HepG2 (cell line): ENCODE data around the gene VSIG10L2. TPM values are rescaled to one million over a fixed set of nuclear protein-coding genes. Genes with fewer than 3 reads are reported as not detected.
A peak's percentile ranks its signal among the peaks of the same experiment; 100 is the strongest.

ENCODE experiments used
- ATAC-seq: fragments of 200-7000 bp; cut with Tn5 transposase; 3 replicates; pipeline ENCODE4 v1.9.1; 2020; ENCODE audit warnings: mild to moderate bottlenecking, moderate library complexity
- BruUV-seq: library from RNA; stranded (reverse); fragments of 400-500 nt; replicated peaks from 2 replicates; lab custom pipeline; 2021; lab: Mats Ljungman, UMichigan
- CTCF ChIA-PET: fragments of 300-600 bp; formaldehyde crosslinking; extraction: SDS; loops from one replicate; lab custom pipeline; 2021; ENCODE audit warnings: low total read pairs, inconsistent platforms, low intra/inter-chr PET ratio; lab: Yijun Ruan, JAX
- POLR2A ChIA-PET: fragments of 350-600 bp; sonication (Branson Sonifier 250); formaldehyde crosslinking; loops from one replicate; lab custom pipeline; 2020; ENCODE audit warnings: antibody characterized with exemption, inconsistent platforms; lab: Yijun Ruan, JAX
- DNase-seq: peaks from one replicate; pipeline ENCODE4 v3.0.0-alpha.2; 2015; ENCODE audit warnings: low spot score
- FAIRE-seq: peaks from 3 replicates; lab custom pipeline; 2011; peaks lifted over from hg19 to GRCh38; lab: Jason Lieb, UNC
- H2AFZ ChIP-seq: one replicate; pipeline ENCODE4 v1.6.1; 2011; ENCODE audit warnings: low read length, inconsistent platforms
- H3K27ac ChIP-seq: fragments of 300-600 bp; 3 replicates; pipeline ENCODE4 v1.8.0; 2011; ENCODE audit warnings: mixed run types, mild to moderate bottlenecking, mixed read lengths, low read length, inconsistent platforms; ENCODE audit not compliant: insufficient read depth; ENCODE audit errors: extremely low read length
- H3K27me3 ChIP-seq, 2 experiments: fragments of 200-600 bp in 1 of 2; 2 replicates in 1 of 2; 3 replicates in 1 of 2; pipeline versions ENCODE4 v1.6.0 to v1.8.0; 2011; ENCODE audit warnings: low read length in 2 of 2, mild to moderate bottlenecking in 2 of 2, moderate library complexity in 2 of 2, inconsistent platforms in 1 of 2; ENCODE audit not compliant: insufficient read depth in 2 of 2, control insufficient read depth in 1 of 2
- H3K36me3 ChIP-seq, 2 experiments: fragments of 200-600 bp in 1 of 2; replicated peaks in 1 of 2; 2 replicates in 1 of 2; 3 replicates in 1 of 2; pipeline versions ENCODE4 v1.5.1 to v1.8.0; 2011; ENCODE audit warnings: low read length in 2 of 2, inconsistent platforms in 1 of 2; ENCODE audit not compliant: insufficient read depth in 2 of 2, control insufficient read depth in 1 of 2
- H3K4me1 ChIP-seq: 2 replicates; pipeline ENCODE4 v1.5.1; 2012; ENCODE audit warnings: low read length, inconsistent platforms; ENCODE audit not compliant: insufficient read depth
- H3K4me2 ChIP-seq: 2 replicates; pipeline ENCODE4 v1.6.0; 2011; ENCODE audit warnings: low read depth, low read length, inconsistent platforms
- H3K4me3 ChIP-seq, 3 experiments: fragments of 200-600 bp in 1 of 3; sonication (generic), shearing (Covaris generic) in 1 of 3; replicated peaks in 1 of 3; 2 replicates each; pipeline ENCODE4 v1.5.1; 2011 to 2016; ENCODE audit warnings: low read length in 3 of 3, inconsistent platforms in 2 of 3, low read depth in 2 of 3, mild to moderate bottlenecking in 2 of 3, control low read depth in 1 of 3, mixed read lengths in 1 of 3; ENCODE audit not compliant: insufficient read depth in 1 of 3
- H3K79me2 ChIP-seq: one replicate; pipeline ENCODE4 v1.6.1; 2011; ENCODE audit warnings: low read length, inconsistent platforms; ENCODE audit not compliant: insufficient read depth
- H3K9ac ChIP-seq: 2 replicates; pipeline ENCODE4 v1.6.0; 2011; ENCODE audit warnings: mild to moderate bottlenecking, low read depth, low read length, inconsistent platforms; ENCODE audit not compliant: insufficient read depth
- H3K9me3 ChIP-seq: 2 replicates; pipeline ENCODE4 v1.5.1; 2012; ENCODE audit warnings: mild to moderate bottlenecking, low read length
- H4K20me1 ChIP-seq: 2 replicates; pipeline ENCODE4 v1.6.0; 2011; ENCODE audit warnings: inconsistent platforms, mild to moderate bottlenecking, low read length, moderate library complexity; ENCODE audit not compliant: insufficient read depth
- SUZ12 ChIP-seq: fragments of 150-350 bp; IDR thresholded peaks from 2 replicates; pipeline ENCODE4 v1.6.1; 2014; ENCODE audit warnings: low read depth, low read length
- ZBTB20 ChIP-seq: sonication (generic); formaldehyde crosslinking; IDR thresholded peaks from 2 replicates; pipeline ENCODE4 v1.8.1; 2023; ENCODE audit warnings: missing genetic modification reagents, low read depth, mild to moderate bottlenecking, borderline replicate concordance
- WGBS: methylation state at CpG from one replicate; pipeline ENCODE4 v1.1.6; 2017; ENCODE audit warnings: low lambda C conversion rate; 5-methylcytosine and 5-hydroxymethylcytosine counted together
- in situ Hi-C: cut with HindIII; loops from 2 replicates; pipeline ENCODE4 v1.10.0; 2017; ENCODE audit warnings: low pct_unique_long_range_greater_than_20kb; ENCODE audit not compliant: extremely low pct_ligation_motif_present
- intact Hi-C: fragments of 100-400 bp; cut with micrococcal nuclease; formaldehyde crosslinking; loops from one replicate; pipeline ENCODE4 v1.10.0; 2022; ENCODE audit not compliant: unreplicated experiment
- polyA plus RNA-seq, 8 experiments: library from polyadenylated mRNA; depleted of rRNA in 3 of 8; stranded (reverse) in 7 of 8; unstranded in 1 of 8; fragments of >200 nt; fragmentation: Illumina TruSeq in 4 of 8; extraction: Trizol in 4 of 8; gene quantifications; 2 replicates each; pipeline versions ENCODE4 v1.2.1 to v1.2.3, GENCODE V29; 2011 to 2016; ENCODE audit warnings: low read depth in 4 of 8, missing spikeins in 1 of 8, mixed read lengths in 1 of 8; ENCODE audit not compliant: insufficient read depth in 1 of 8
- total RNA-seq, 5 experiments: library from RNA; depleted of rRNA; stranded (reverse); fragments of >200 nt; fragmentation: Illumina TruSeq; extraction: Trizol; gene quantifications; 2 replicates each; pipeline ENCODE4 v1.2.3, GENCODE V29; 2016; ENCODE audit warnings: low read depth in 1 of 5
- TF ChIP-seq, protein P1 (sequence below): sonication (generic); formaldehyde crosslinking; IDR thresholded peaks from 2 replicates; pipeline ENCODE4 v1.4.0; 2020; ENCODE audit warnings: missing genetic modification reagents
- TF ChIP-seq, protein P2 (sequence below): sonication (generic); formaldehyde crosslinking; IDR thresholded peaks from 2 replicates; pipeline ENCODE4 v1.4.0; 2020; ENCODE audit warnings: missing genetic modification reagents

VSIG10L2 gene
- total and polyA plus RNA-seq, 2 of the 13 experiments (the other 11 are each of a cell fraction or from before 2014, with no cell fraction given), result 0.21 TPM; not detected in 1

DNA sequence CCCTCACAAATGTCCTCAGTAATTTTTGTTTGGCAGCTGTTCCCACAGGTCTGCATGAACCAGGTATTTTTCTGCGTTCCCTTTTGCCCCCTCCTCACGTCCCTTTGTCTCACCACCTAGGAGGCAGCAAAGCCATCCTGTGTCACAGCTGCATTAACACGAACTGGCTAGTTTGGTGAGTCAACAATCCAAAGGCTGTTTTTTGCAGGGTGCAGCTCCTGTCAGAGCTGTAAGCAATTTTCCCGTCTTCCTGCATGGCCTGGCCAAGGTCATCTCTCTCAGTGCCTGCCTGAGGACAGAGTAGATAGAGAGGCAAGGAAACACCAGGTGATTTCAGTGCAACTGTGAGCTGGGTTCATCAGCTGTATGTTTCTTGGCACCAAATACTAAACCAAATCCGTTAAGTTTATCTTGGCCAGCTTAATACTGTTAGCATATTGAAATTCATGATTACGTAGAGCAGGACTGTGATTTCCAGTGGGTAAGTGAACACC, 20.6 kb upstream of the VSIG10L2 start (continued):
- TF ChIP-seq, protein P1, sequence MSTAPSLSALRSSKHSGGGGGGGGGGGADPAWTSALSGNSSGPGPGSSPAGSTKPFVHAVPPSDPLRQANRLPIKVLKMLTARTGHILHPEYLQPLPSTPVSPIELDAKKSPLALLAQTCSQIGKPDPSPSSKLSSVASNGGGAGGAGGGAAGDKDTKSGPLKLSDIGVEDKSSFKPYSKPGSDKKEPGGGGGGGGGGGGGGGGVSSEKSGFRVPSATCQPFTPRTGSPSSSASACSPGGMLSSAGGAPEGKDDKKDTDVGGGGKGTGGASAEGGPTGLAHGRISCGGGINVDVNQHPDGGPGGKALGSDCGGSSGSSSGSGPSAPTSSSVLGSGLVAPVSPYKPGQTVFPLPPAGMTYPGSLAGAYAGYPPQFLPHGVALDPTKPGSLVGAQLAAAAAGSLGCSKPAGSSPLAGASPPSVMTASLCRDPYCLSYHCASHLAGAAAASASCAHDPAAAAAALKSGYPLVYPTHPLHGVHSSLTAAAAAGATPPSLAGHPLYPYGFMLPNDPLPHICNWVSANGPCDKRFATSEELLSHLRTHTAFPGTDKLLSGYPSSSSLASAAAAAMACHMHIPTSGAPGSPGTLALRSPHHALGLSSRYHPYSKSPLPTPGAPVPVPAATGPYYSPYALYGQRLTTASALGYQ (CRISPR knock-in tag), result no peak
- no peak for TF ChIP-seq SUZ12

DNA sequence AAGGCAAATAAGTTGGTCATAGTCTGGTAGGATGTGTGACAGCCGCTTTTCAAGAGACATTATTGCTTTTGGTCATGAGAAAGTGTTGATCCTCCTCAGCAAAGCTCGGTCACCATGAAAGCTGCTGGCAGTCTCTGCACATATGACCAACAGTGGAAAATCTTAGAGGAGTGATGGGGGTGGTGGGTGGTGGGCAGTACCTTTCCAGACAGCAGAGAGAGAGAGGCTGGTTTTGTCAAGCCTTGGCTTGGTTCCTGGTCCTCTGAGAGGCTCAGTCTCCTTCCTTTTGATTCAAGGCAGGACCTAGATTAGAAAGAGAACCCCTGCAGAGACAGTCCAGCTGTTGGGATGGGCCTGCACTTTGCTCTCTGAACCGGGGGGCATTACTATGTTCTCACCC, 20.0 kb upstream of the VSIG10L2 start:
- in situ Hi-C loops (no loop called here), intact Hi-C loops (loop anchor here (2.0 kb wide), 1 partner anchor 17 kb away; no protein-coding TSS in a partner anchor)
- BruUV-seq, result no TSS peak
- 59% methylated on average over 2 of the region's 3 CpGs for WGBS
- CTCF ChIA-PET, result no interaction called here
- no peaks in the 10 kb centered on the region for H3K79me2 ChIP-seq
- H3K27ac ChIP-seq, result no peak overlapping the region
- H3K9me3 ChIP-seq, result no peaks in the 10 kb centered on the region
- FAIRE-seq, result no peak
- peaks cover 61% of the 10 kb centered on the region for H3K4me1 ChIP-seq
- peak overlapping the region; percentile 67 for H3K4me2 ChIP-seq
- no peak overlapping the region for H2AFZ ChIP-seq
- POLR2A ChIA-PET, result interaction anchor here (0.9 to 1.8 kb wide), 4 partner anchors 38 to 264 kb away, joined by 3 to 8 read pairs (median 4); partner anchors contain the start of gene HYLS1
- no peaks in the 10 kb centered on the region for H4K20me1 ChIP-seq
- peak overlapping the region in 1 of 3 experiments; percentile 36; a peak in 1 of 6 replicates for H3K4me3 ChIP-seq
- H3K9ac ChIP-seq, result no peak overlapping the region
- ATAC-seq, result no peak
- DNase-seq, result no peak
- 0 out of 2 replicates have a peak, but pooled peaks have one; percentile 1 for TF ChIP-seq ZBTB20 (CRISPR knock-in tag)
- TF ChIP-seq, protein P2, sequence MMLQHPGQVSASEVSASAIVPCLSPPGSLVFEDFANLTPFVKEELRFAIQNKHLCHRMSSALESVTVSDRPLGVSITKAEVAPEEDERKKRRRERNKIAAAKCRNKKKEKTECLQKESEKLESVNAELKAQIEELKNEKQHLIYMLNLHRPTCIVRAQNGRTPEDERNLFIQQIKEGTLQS, result no peak
- H3K27me3 ChIP-seq, result no peaks in the 10 kb centered on the region
- H3K36me3 ChIP-seq, result no peaks in the 10 kb centered on the region
